ENCODE data around the gene BPIFB6.

The BPIFB6 gene

GRCh38 chr20:32986331-32986966 lies 45.0 kb upstream of the BPIFB6 start:
- DNase-seq (ENCODE audit: low spot score), result no peak
- no peak overlapping the region for H3K27ac ChIP-seq
- TF ChIP-seq, protein P1, sequence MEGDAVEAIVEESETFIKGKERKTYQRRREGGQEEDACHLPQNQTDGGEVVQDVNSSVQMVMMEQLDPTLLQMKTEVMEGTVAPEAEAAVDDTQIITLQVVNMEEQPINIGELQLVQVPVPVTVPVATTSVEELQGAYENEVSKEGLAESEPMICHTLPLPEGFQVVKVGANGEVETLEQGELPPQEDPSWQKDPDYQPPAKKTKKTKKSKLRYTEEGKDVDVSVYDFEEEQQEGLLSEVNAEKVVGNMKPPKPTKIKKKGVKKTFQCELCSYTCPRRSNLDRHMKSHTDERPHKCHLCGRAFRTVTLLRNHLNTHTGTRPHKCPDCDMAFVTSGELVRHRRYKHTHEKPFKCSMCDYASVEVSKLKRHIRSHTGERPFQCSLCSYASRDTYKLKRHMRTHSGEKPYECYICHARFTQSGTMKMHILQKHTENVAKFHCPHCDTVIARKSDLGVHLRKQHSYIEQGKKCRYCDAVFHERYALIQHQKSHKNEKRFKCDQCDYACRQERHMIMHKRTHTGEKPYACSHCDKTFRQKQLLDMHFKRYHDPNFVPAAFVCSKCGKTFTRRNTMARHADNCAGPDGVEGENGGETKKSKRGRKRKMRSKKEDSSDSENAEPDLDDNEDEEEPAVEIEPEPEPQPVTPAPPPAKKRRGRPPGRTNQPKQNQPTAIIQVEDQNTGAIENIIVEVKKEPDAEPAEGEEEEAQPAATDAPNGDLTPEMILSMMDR (IDR thresholded peaks at IDR 0.05), result no peak
- H3K4me3 ChIP-seq, result no peak overlapping the region

DNA sequence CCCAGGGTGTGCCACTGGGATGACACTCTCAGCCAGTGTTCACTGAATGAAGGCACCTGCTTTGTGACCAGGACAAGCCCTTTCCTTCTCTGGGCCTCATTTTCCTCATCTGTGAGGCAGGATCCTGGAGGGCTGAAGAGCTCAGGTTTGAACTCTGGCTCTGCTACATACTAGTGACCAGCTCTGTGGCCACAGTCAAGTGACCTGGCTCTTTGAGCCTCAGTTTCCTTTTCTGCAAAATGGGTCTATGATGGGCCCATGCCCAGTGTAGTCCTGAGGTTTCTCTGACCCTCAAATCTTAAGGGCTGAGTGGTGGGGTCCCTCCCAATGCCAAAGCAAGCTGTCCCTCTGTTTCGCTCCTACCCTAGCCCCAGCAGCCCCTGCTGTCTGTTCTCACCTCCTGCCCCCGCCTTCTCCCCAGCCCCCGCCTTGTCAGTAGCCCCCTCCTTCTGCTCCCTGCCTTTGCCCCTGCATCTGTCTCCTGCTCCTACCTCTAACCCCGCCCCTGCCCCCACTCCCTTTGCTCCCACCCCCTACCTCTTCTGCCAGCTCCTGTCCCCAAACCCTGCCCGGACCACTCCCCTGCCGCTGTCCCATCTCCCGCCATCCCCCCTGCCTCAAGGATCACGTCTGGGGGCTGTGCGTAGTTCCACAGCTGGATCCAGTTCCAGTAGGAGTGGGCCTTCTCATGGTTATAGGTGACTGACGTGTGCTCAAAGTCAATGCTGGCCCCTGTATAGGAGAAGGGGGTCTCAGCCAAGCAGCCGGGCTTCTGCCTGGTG lies 44.2 kb upstream of the BPIFB6 start:
- TF ChIP-seq, protein P1 (IDR thresholded peaks at IDR 0.05), result no peak
- Histone ChIP-seq H3K27ac (no peak overlapping the region), H3K4me3 (no peak overlapping the region)
- DNase-seq (ENCODE audit: low spot score), result no peak

GRCh38 chr20:32988008-32988407 lies 43.4 kb upstream of the BPIFB6 start:
- Histone ChIP-seq H3K27ac (no peak overlapping the region), H3K4me3 (no peak overlapping the region)
- TF ChIP-seq, protein P1 (IDR thresholded peaks at IDR 0.05), result no peak
- DNase-seq (ENCODE audit: low spot score), result no peak

- DNase-seq (ENCODE audit: low spot score), result no peak
- TF ChIP-seq, protein P1 (IDR thresholded peaks at IDR 0.05), result no peak
- no peak overlapping the region for H3K27ac ChIP-seq
- no peak overlapping the region for H3K4me3 ChIP-seq
Observed at GRCh38 chr20:32989507-32990283, 41.8 kb upstream of the BPIFB6 start.

DNA sequence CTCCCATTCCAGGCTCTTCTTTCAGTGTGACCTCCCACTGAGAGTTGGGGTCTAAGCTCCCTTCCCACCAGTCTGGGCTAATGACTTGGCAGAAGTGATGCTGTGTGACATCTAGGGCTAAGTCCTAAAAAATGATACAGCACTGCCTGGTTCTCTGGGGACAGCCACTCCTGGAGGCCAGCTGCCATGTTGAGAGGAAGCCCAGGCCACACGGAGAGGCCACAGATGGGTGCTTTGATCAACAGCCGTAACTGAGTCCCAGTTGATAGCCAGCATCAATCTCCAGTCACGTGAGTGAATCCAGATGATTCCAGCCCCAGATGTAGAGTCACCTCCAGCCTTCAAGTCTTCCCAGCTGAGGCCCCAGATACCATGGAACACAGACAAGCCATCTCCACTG lies 41.0 kb upstream of the BPIFB6 start:
- no peak for DNase-seq (ENCODE audit: low spot score)
- Histone ChIP-seq H3K4me3 (no peak overlapping the region), H3K27ac (no peak overlapping the region)
- TF ChIP-seq, protein P1 (IDR thresholded peaks at IDR 0.05), result no peak

DNA sequence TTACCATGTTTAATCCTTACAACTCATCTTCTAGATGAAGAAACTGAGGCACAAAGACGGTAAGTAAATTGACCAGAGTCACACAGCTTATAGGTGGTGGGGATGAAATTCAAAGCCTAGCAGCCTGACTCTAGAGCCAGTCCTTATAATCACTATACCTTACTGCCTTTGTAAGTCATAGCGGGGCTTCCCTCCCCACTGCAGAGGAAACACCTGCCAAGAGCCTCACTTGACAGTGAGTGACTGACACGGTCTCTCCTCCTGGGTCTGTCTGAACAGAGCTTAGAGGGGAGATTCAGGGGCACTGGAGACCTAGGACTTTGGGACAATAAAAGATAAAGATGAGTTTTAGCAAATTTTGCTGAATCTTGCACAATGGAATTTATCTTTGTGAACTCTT lies 40.1 kb upstream of the BPIFB6 start:
- TF ChIP-seq, protein P1 (IDR thresholded peaks at IDR 0.05), result no peak
- Histone ChIP-seq H3K4me3 (no peak overlapping the region), H3K27ac (no peak overlapping the region)
- no peak for DNase-seq (ENCODE audit: low spot score)

Measured in coronary artery (tissue), 2 donors.